Stomach smooth muscle (tissue), 2 donors: ENCODE results near the gene FIBCD1.

Source experiments
- H3K27ac ChIP-seq: one replicate; pipeline ENCODE4 v1.7.0; 2013; ENCODE audit warnings: mild to moderate bottlenecking, low read length, inconsistent platforms
- H3K27me3 ChIP-seq, 2 donors: one replicate each; pipeline ENCODE4 v1.7.0; 2013; ENCODE audit warnings: low read length in 2 of 2; ENCODE audit not compliant: insufficient read depth in 2 of 2, control insufficient read depth in 1 of 2
- H3K36me3 ChIP-seq, 2 donors: one replicate each; pipeline ENCODE4 v1.7.0; 2013; ENCODE audit warnings: low read length in 2 of 2; ENCODE audit not compliant: control insufficient read depth in 2 of 2, insufficient read depth in 2 of 2
- H3K4me1 ChIP-seq: one replicate; pipeline ENCODE4 v1.7.0; 2013; ENCODE audit warnings: low read length; ENCODE audit not compliant: control insufficient read depth, insufficient read depth
- H3K4me3 ChIP-seq, 2 donors: one replicate each; pipeline ENCODE4 v1.7.0; 2013; ENCODE audit warnings: low read length in 2 of 2
- H3K9ac ChIP-seq, 2 donors: one replicate each; pipeline ENCODE4 v1.7.0; 2013; ENCODE audit warnings: low read length in 2 of 2, mild to moderate bottlenecking in 1 of 2
- H3K9me3 ChIP-seq, 2 donors: one replicate each; pipeline ENCODE4 v1.7.0; 2013; ENCODE audit warnings: low read length in 2 of 2; ENCODE audit not compliant: control insufficient read depth in 2 of 2
- donor health status: healthy.
- donor health status: Pancreatic carcinoma.

The FIBCD1 gene

GRCh38 chr9:130934702-130935647 lies 4.1 kb downstream of the FIBCD1 start:
- H3K27ac ChIP-seq, result no peak overlapping the region
- H3K4me3 ChIP-seq, result no peak overlapping the region
- peaks cover 29% of the 10 kb centered on the region for H3K4me1 ChIP-seq
- no peaks in the 10 kb centered on the region for H3K9me3 ChIP-seq
- no peak overlapping the region for H3K9ac ChIP-seq
- no peaks in the 10 kb centered on the region for H3K36me3 ChIP-seq
- peaks cover 44 to 56% of the 10 kb centered on the region in 2 donors for H3K27me3 ChIP-seq

GRCh38 chr9:130934246-130934645 lies 4.8 kb downstream of the FIBCD1 start:
- Histone ChIP-seq H3K27me3 (peaks cover 44 to 50% of the 10 kb centered on the region in 2 donors), H3K4me1 (peaks cover 24% of the 10 kb centered on the region), H3K4me3 (no peak overlapping the region), H3K9ac (no peak overlapping the region), H3K27ac (no peak overlapping the region), H3K9me3 (no peaks in the 10 kb centered on the region), H3K36me3 (no peaks in the 10 kb centered on the region)

DNA sequence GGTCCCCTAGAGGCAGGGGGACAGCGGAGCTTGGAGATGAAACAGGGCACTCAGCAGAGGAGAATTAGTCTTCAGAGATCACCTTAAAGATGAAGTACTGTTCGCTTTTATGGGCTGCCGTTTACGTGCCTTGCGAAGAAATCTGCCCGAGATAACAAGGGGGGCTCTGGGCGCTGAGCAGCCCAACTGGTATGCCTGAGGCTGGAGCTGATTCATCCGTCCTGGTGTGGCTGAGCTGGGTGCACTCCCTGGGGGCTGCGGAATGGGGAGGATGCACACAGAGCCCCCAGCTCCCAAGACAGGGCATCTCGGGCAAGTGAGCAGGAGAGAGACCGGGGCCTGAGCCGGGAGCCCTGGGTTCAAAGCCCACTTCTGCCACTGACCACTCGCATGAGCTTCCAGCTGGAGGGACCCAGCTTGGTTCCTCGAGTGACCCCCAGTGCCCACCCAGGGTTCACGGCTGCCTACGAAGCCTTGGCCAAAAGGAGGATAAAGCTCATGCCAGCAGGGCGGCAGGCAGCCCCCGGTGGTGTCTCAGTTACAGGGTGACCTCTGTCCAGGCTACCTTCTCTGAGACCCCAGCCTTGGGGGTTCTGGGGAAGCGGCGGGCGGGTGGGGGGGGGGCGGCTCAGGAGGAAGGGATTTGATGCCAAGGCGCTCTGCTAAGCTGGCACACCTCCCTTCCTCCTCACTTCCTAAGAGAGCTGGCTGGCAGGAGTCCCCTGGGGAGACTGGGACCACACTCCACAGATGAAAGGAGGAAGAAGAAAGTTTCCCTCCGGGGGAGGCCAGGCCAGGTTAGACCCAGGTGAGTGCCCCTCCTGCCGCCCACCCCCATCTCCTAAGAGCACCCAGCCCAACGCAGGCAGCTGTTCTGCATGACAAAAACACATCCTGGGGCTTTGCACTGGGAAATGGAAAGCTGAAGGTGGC lies 5.7 kb downstream of the FIBCD1 start:
- Histone ChIP-seq H3K4me3 (peak overlapping the region in 1 of 2 donors; percentile 16), H3K9ac (no peak overlapping the region), H3K36me3 (no peaks in the 10 kb centered on the region), H3K27ac (no peak overlapping the region), H3K4me1 (peaks cover 16% of the 10 kb centered on the region), H3K9me3 (no peaks in the 10 kb centered on the region), H3K27me3 (peaks cover 43 to 44% of the 10 kb centered on the region in 2 donors)

- peaks cover 10% of the 10 kb centered on the region for H3K4me1 ChIP-seq
- peaks cover 34 to 36% of the 10 kb centered on the region in 2 donors for H3K27me3 ChIP-seq
- peak overlapping the region in 1 of 2 donors; percentile 16 for H3K4me3 ChIP-seq
Measured at GRCh38 chr9:130932255-130933079, 6.6 kb downstream of the FIBCD1 start.

GRCh38 chr9:130931508-130932254 lies 7.4 kb downstream of the FIBCD1 start:
- Histone ChIP-seq H3K36me3 (no peaks in the 10 kb centered on the region), H3K4me3 (no peak overlapping the region), H3K9me3 (no peaks in the 10 kb centered on the region), H3K9ac (no peak overlapping the region), H3K27ac (no peak overlapping the region), H3K27me3 (peaks cover 27 to 28% of the 10 kb centered on the region in 2 donors), H3K4me1 (peaks cover 10% of the 10 kb centered on the region)

More at GRCh38 chr9:130932255-130933079, 6.6 kb downstream of the FIBCD1 start:
- no peak overlapping the region for H3K27ac ChIP-seq
- no peak overlapping the region for H3K9ac ChIP-seq
- H3K36me3 ChIP-seq, result no peaks in the 10 kb centered on the region
- no peaks in the 10 kb centered on the region for H3K9me3 ChIP-seq

DNA sequence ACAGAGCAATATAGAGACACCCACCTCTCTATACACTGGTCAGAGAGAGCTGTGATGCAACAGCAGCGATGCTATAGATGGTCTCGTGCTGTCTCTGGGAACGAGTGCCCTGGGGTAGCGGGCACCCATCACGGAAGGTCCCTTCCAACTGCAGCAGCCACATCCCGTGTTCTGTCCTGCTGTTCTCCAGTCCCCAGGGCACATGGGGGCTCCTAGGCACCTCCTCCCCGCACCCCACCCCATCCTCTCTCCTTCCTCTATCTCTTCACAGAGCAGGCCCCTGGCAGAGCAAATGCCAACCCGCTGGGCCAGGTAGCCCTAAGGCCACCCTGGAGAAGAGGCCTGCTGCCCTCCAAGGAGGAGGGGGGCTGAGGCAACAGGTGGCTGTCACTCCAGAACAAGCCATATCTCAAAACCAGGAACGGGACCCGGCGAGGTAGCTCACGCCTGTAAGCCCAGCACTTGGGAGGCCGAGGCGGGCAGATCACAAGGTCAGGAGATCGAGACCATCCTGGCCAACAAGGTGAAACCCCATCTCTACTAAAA lies 8.2 kb downstream of the FIBCD1 start:
- no peak overlapping the region for H3K4me3 ChIP-seq
- H3K9me3 ChIP-seq, result no peaks in the 10 kb centered on the region
- peaks cover 10% of the 10 kb centered on the region for H3K4me1 ChIP-seq
- no peaks in the 10 kb centered on the region for H3K36me3 ChIP-seq
- H3K27ac ChIP-seq, result no peak overlapping the region
- peaks cover 25 to 27% of the 10 kb centered on the region in 2 donors for H3K27me3 ChIP-seq
- H3K9ac ChIP-seq, result no peak overlapping the region

DNA sequence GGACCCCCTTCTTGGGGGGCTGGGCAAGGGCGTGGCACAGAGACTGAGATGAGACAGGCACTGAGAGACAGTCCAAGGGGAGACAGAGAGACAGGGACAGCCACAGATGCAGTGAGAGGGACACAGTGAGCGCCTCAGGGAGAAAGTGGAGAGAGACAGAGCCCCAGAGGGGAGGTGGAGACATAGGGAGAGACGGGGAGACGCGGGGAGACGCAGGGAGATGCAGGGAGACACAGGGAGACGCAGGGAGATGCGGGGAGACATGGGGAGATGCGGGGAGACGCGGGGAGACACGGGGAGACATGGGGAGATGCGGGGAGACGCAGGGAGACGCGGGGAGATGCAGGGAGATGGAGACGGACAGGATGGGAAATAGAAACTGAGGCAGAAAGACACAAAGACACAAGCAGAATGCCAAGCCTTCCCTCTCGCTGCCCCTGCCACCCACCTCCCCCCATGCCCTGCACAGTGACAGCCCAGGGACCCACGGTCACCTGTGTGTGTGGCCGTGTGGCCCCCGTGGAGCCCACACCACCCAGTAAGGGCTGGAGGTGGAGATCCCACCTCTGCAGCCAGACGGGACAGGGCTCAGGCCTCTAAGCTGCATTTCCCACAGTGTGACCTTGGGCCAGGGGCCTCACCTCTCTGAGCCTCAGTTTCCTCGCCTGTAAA lies 8.8 kb downstream of the FIBCD1 start:
- Histone ChIP-seq H3K9ac (no peak overlapping the region), H3K4me1 (peaks cover 10% of the 10 kb centered on the region), H3K27me3 (peaks cover 22 to 26% of the 10 kb centered on the region in 2 donors), H3K27ac (no peak overlapping the region), H3K36me3 (no peaks in the 10 kb centered on the region), H3K4me3 (no peak overlapping the region), H3K9me3 (no peaks in the 10 kb centered on the region)

GRCh38 chr9:130929571-130930038 lies 9.4 kb downstream of the FIBCD1 start:
- H3K9ac ChIP-seq, result no peak overlapping the region
- H3K27me3 ChIP-seq, result peaks cover 15 to 20% of the 10 kb centered on the region in 2 donors
- no peak overlapping the region for H3K4me3 ChIP-seq
- H3K27ac ChIP-seq, result no peak overlapping the region
- H3K36me3 ChIP-seq, result no peaks in the 10 kb centered on the region
- H3K4me1 ChIP-seq, result peaks cover 10% of the 10 kb centered on the region
- no peaks in the 10 kb centered on the region for H3K9me3 ChIP-seq
